IMR-90 (cell line): ENCODE data around the gene HES7. TPM values are rescaled to one million over a fixed set of nuclear protein-coding genes. Genes with fewer than 3 reads are reported as not detected.

Experiments used
- ATAC-seq: fragments of 200-7000 bp; cut with Tn5 transposase; 2 replicates; pipeline ENCODE4 v1.9.1; 2020; ENCODE audit warnings: low read depth, mild to moderate bottlenecking, moderate library complexity
- BruUV-seq: library from RNA; stranded (reverse); fragments of 400-500 nt; replicated peaks from 2 replicates; lab custom pipeline; 2021; lab: Mats Ljungman, UMichigan
- CTCF ChIA-PET: fragments of 300-600 bp; formaldehyde crosslinking; extraction: SDS; loops from one replicate; lab custom pipeline; 2021; ENCODE audit warnings: antibody characterized with exemption; lab: Yijun Ruan, JAX
- POLR2A ChIA-PET: fragments of 300-600 bp; sonication (Branson Sonifier 250); formaldehyde crosslinking; loops from one replicate; lab custom pipeline; 2022; ENCODE audit warnings: antibody characterized with exemption; ENCODE audit not compliant: unreplicated experiment; lab: Charles Lee
- DNase-seq: peaks from one replicate; pipeline ENCODE4 v3.0.0; 2013
- H2AFZ ChIP-seq: replicated peaks from 2 replicates; pipeline ENCODE3; 2013; ENCODE audit warnings: low read length, mild to moderate bottlenecking; ENCODE audit not compliant: poor library complexity
- H2AK5ac ChIP-seq: 2 replicates; pipeline ENCODE4 v1.6.1; 2013; ENCODE audit warnings: low read depth, low read length, inconsistent platforms
- H2AK9ac ChIP-seq: replicated peaks from 2 replicates; pipeline ENCODE3; 2013; ENCODE audit warnings: mild to moderate bottlenecking, low read depth, low read length, moderate library complexity; ENCODE audit not compliant: poor library complexity
- H2BK120ac ChIP-seq: 2 replicates; pipeline ENCODE4 v1.6.1; 2013; ENCODE audit warnings: low read depth, low read length, inconsistent platforms
- H2BK15ac ChIP-seq: 3 replicates; pipeline ENCODE4 v1.6.1; 2013; ENCODE audit warnings: low read depth, low read length, inconsistent platforms
- H2BK20ac ChIP-seq: 2 replicates; pipeline ENCODE4 v1.6.1; 2013; ENCODE audit warnings: low read depth, mild to moderate bottlenecking, inconsistent platforms, low read length, moderate library complexity
- H2BK5ac ChIP-seq: 2 replicates; pipeline ENCODE4 v1.6.1; 2013; ENCODE audit warnings: mild to moderate bottlenecking, low read depth, low read length, inconsistent platforms; ENCODE audit not compliant: poor library complexity, severe bottlenecking
- H3K14ac ChIP-seq: replicated peaks from 2 replicates; pipeline ENCODE4 v1.6.1; 2013; ENCODE audit warnings: low read depth, low read length, inconsistent platforms
- H3K18ac ChIP-seq: 2 replicates; pipeline ENCODE4 v1.6.1; 2013; ENCODE audit warnings: low read depth, low read length, control low read depth
- H3K23ac ChIP-seq: 2 replicates; pipeline ENCODE4 v1.6.1; 2013; ENCODE audit warnings: low read depth, low read length, inconsistent platforms
- H3K27ac ChIP-seq: 2 replicates; pipeline ENCODE4 v1.5.1; 2013; ENCODE audit warnings: mild to moderate bottlenecking, control low read depth, low read length; ENCODE audit not compliant: insufficient read depth
- H3K27me3 ChIP-seq: 2 replicates; pipeline ENCODE4 v1.6.1; 2013; ENCODE audit warnings: low read length; ENCODE audit not compliant: control insufficient read depth, insufficient read depth
- H3K36me3 ChIP-seq: 2 replicates; pipeline ENCODE4 v1.6.1; 2013; ENCODE audit warnings: low read length, mixed read lengths; ENCODE audit not compliant: control insufficient read depth, insufficient read depth
- H3K4ac ChIP-seq: 2 replicates; pipeline ENCODE4 v1.6.1; 2013; ENCODE audit warnings: low read depth, low read length, inconsistent platforms
- H3K4me1 ChIP-seq: 2 replicates; pipeline ENCODE4 v1.6.1; 2013; ENCODE audit warnings: low read length, mixed read lengths; ENCODE audit not compliant: control insufficient read depth, insufficient read depth
- H3K4me2 ChIP-seq: 2 replicates; pipeline ENCODE4 v1.6.1; 2013; ENCODE audit warnings: low read depth, mild to moderate bottlenecking, control low read depth, low read length, moderate library complexity
- H3K4me3 ChIP-seq: 2 replicates; pipeline ENCODE4 v1.5.1; 2013; ENCODE audit warnings: low read depth, mild to moderate bottlenecking, control low read depth, low read length, moderate library complexity; ENCODE audit not compliant: insufficient read depth
- H3K56ac ChIP-seq: 2 replicates; pipeline ENCODE4 v1.6.1; 2013; ENCODE audit warnings: low read length, inconsistent platforms; ENCODE audit not compliant: insufficient read depth; ENCODE audit errors: extremely low read depth
- H3K79me1 ChIP-seq, 2 experiments: 2 replicates each; pipeline ENCODE4 v1.6.1; 2013; ENCODE audit warnings: low read length in 2 of 2, inconsistent platforms in 1 of 2, low read depth in 1 of 2
- H3K9ac ChIP-seq: 2 replicates; pipeline ENCODE4 v1.6.1; 2013; ENCODE audit warnings: low read depth, low read length, control low read depth
- H3K9me1 ChIP-seq: 2 replicates; pipeline ENCODE4 v1.6.1; 2013; ENCODE audit warnings: low read length, inconsistent platforms; ENCODE audit not compliant: insufficient read depth
- H3K9me3 ChIP-seq: 2 replicates; pipeline ENCODE4 v1.6.1; 2013; ENCODE audit warnings: low read length; ENCODE audit not compliant: control insufficient read depth, insufficient read depth
- H4K20me1 ChIP-seq: 2 replicates; pipeline ENCODE4 v1.6.1; 2013; ENCODE audit warnings: low read length, inconsistent platforms; ENCODE audit not compliant: insufficient read depth
- H4K5ac ChIP-seq: 2 replicates; pipeline ENCODE4 v1.6.1; 2013; ENCODE audit warnings: mild to moderate bottlenecking, low read depth, low read length, control low read depth
- H4K8ac ChIP-seq, 2 experiments: 2 replicates each; pipeline ENCODE4 v1.6.1; 2013; ENCODE audit warnings: low read depth in 2 of 2, low read length in 2 of 2, control low read depth in 1 of 2, inconsistent platforms in 1 of 2
- H4K91ac ChIP-seq: 2 replicates; pipeline ENCODE4 v1.6.1; 2013; ENCODE audit warnings: low read depth, low read length, inconsistent platforms; ENCODE audit not compliant: insufficient read depth
- BHLHE40 ChIP-seq: fragments of 150-350 bp; IDR thresholded peaks from 2 replicates; pipeline ENCODE4 v1.6.1; 2016; ENCODE audit warnings: mild to moderate bottlenecking, low read depth, low read length
- CEBPB ChIP-seq: IDR thresholded peaks from 2 replicates; pipeline ENCODE4 v1.6.1; 2012; ENCODE audit warnings: low read depth, low read length, improper control_type of control experiment
- CHD1 ChIP-seq: IDR thresholded peaks from 2 replicates; pipeline ENCODE4 v1.6.1; 2012; ENCODE audit warnings: low read depth, low read length, improper control_type of control experiment
- FOS ChIP-seq: fragments of 150-350 bp; IDR thresholded peaks from 2 replicates; pipeline ENCODE4 v1.6.1; 2016; ENCODE audit warnings: low read depth, low read length
- MAFK ChIP-seq: IDR thresholded peaks from 2 replicates; pipeline ENCODE4 v1.6.1; 2012; ENCODE audit warnings: low read depth, low read length, improper control_type of control experiment
- MAZ ChIP-seq: IDR thresholded peaks from 2 replicates; pipeline ENCODE4 v1.6.1; 2012; ENCODE audit warnings: low read depth, mild to moderate bottlenecking, low read length, improper control_type of control experiment, moderate library complexity, borderline replicate concordance
- MXI1 ChIP-seq: IDR thresholded peaks from 2 replicates; pipeline ENCODE4 v1.6.1; 2012; ENCODE audit warnings: low read depth, mild to moderate bottlenecking, low read length, moderate library complexity, borderline replicate concordance
- NFE2L2 ChIP-seq: fragments of 150-350 bp; IDR thresholded peaks from 2 replicates; pipeline ENCODE4 v1.6.1; 2016; ENCODE audit warnings: low read depth, mild to moderate bottlenecking, low read length
- POLR2A ChIP-seq: IDR thresholded peaks from 2 replicates; pipeline ENCODE4 v1.6.1; 2012; ENCODE audit warnings: mild to moderate bottlenecking, low read depth, low read length
- RAD21 ChIP-seq: IDR thresholded peaks from 2 replicates; pipeline ENCODE4 v1.6.1; 2012; ENCODE audit warnings: low read length, improper control_type of control experiment
- RCOR1 ChIP-seq: IDR thresholded peaks from 2 replicates; pipeline ENCODE4 v1.6.1; 2012; ENCODE audit warnings: mild to moderate bottlenecking, low read length, improper control_type of control experiment; ENCODE audit not compliant: insufficient replicate concordance
- RFX5 ChIP-seq: IDR thresholded peaks from 2 replicates; pipeline ENCODE4 v1.8.0; 2012; ENCODE audit warnings: low read depth, mild to moderate bottlenecking, low read length, moderate library complexity
- SMC3 ChIP-seq: fragments of 150-350 bp; IDR thresholded peaks from 2 replicates; pipeline ENCODE4 v1.6.1; 2016; ENCODE audit warnings: low read depth, mild to moderate bottlenecking, antibody characterized with exemption, low read length, moderate library complexity
- WGBS, 2 experiments: methylation state at CpG; one replicate each; pipeline versions ENCODE4 v1.1.5 to v1.1.7; 2013; ENCODE audit warnings: missing lambda C conversion rate in 2 of 2; ENCODE audit not compliant: insufficient read length in 1 of 2; ENCODE audit errors: extremely low coverage in 2 of 2; 5-methylcytosine and 5-hydroxymethylcytosine counted together
- dilution Hi-C: fragments of 300-500 bp; cut with HindIII; formaldehyde crosslinking; loops from one replicate; pipeline ENCODE4 v1.14.3; 2018; ENCODE audit warnings: low sequenced_read_pairs; ENCODE audit not compliant: unreplicated experiment
- in situ Hi-C: fragments of 300-500 bp; cut with MboI; formaldehyde crosslinking; loops from 3 replicates; pipeline ENCODE4 v1.14.3; 2019; ENCODE audit warnings: low sequenced_read_pairs, inconsistent platforms, mixed read lengths
- intact Hi-C: fragments of 100-400 bp; cut with micrococcal nuclease; formaldehyde crosslinking; loops from 2 replicates; pipeline ENCODE4 v1.10.0; 2022
- polyA plus RNA-seq, 3 experiments: library from polyadenylated mRNA; depleted of rRNA; stranded (reverse); fragments of >200 nt; gene quantifications; 2 replicates each; pipeline ENCODE4 v1.2.3, GENCODE V29; 2012; ENCODE audit warnings: low replicate concordance in 1 of 3
- total RNA-seq: library from RNA; depleted of rRNA; stranded (reverse); fragments of >200 nt; gene quantifications from 2 replicates; pipeline ENCODE4 v1.2.3, GENCODE V29; 2012
- TF ChIP-seq, protein P1 (sequence below): conservative IDR thresholded peaks from 2 replicates; pipeline ENCODE4 v1.5.1; 2012; ENCODE audit warnings: mild to moderate bottlenecking, low read depth, low read length, improper control_type of control experiment
- TF ChIP-seq, protein P2 (sequence below): fragments of 150-350 bp; IDR thresholded peaks from 2 replicates; pipeline ENCODE4 v1.6.1; 2016; ENCODE audit warnings: low read depth, mild to moderate bottlenecking, low read length, moderate library complexity, borderline replicate concordance
- TF ChIP-seq, protein P3 (sequence below): fragments of 150-350 bp; IDR thresholded peaks from 2 replicates; pipeline ENCODE4 v1.6.1; 2017; ENCODE audit warnings: mild to moderate bottlenecking, antibody characterized with exemption, low read length, low read depth

HES7 gene
- total and polyA plus RNA-seq, 2 of the 4 experiments (the other 2 are of a cell fraction): 0.43 TPM; not detected in 1

DNA sequence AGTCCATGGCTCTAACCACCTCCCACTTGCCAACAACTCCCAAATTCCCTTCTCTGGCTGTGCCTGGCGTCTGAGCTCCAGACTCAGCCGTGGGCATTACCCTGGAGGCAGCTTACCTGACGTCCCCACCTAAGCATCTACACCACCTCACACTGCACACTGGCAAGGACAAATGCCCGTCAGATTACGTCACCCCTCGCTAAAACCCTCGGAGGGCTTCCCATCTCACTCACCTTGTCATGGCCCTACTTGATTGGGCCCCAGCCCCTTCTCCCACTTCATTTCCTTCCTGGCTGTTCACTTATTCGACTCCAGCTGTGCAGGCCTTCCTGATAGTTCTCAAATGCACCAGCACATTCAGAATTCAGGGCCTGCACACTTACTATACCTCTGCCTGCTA is 19.0 kb downstream of the HES7 start:
- intact Hi-C loops: no loop called here
- H2BK5ac ChIP-seq: no peak overlapping the region
- no peaks in the 10 kb centered on the region for H3K9me3 ChIP-seq
- H3K4me2 ChIP-seq: no peak overlapping the region
- in situ Hi-C loops: no loop called here
- H4K8ac ChIP-seq: no peak overlapping the region
- ChIA-PET POLR2A (no interaction called here), CTCF (interaction anchor here (1.6 kb wide), 1 partner anchor 14 kb away, joined by 7 read pairs; no protein-coding TSS in a partner anchor)
- H4K20me1 ChIP-seq: no peaks in the 10 kb centered on the region
- no peak overlapping the region for H3K9ac ChIP-seq
- no peaks in the 10 kb centered on the region for H3K79me1 ChIP-seq
- H3K9me1 ChIP-seq: no peaks in the 10 kb centered on the region
- no peak overlapping the region for H3K4me3 ChIP-seq
- no peak overlapping the region for H3K23ac ChIP-seq
- no peak overlapping the region for H2BK20ac ChIP-seq
- H2AK9ac ChIP-seq: no peak overlapping the region
- no TSS peak for BruUV-seq
- H3K18ac ChIP-seq: no peak overlapping the region
- no peak overlapping the region for H3K56ac ChIP-seq
- no peak overlapping the region for H3K27ac ChIP-seq
- peaks cover 45% of the 10 kb centered on the region for H3K27me3 ChIP-seq
- no peak overlapping the region for H2AK5ac ChIP-seq
- no peak overlapping the region for H2BK120ac ChIP-seq
- no peak overlapping the region for H3K4ac ChIP-seq
- DNase-seq (no peak), ATAC-seq (no peak)
- H4K91ac ChIP-seq: no peak overlapping the region
- WGBS, 2 experiments: 51% methylated on average over 8 of the region's 8 CpGs; no CpG with 5 or more reads in 1 of the 2 experiments
- dilution Hi-C loops: loop anchor here (25.0 kb wide), 1 partner anchor 132 kb away; the partner anchor contains the start of genes CTC1 and PFAS
- no peaks in the 10 kb centered on the region for H3K36me3 ChIP-seq
- H2AFZ ChIP-seq: no peak overlapping the region
- TF ChIP-seq, protein P1, sequence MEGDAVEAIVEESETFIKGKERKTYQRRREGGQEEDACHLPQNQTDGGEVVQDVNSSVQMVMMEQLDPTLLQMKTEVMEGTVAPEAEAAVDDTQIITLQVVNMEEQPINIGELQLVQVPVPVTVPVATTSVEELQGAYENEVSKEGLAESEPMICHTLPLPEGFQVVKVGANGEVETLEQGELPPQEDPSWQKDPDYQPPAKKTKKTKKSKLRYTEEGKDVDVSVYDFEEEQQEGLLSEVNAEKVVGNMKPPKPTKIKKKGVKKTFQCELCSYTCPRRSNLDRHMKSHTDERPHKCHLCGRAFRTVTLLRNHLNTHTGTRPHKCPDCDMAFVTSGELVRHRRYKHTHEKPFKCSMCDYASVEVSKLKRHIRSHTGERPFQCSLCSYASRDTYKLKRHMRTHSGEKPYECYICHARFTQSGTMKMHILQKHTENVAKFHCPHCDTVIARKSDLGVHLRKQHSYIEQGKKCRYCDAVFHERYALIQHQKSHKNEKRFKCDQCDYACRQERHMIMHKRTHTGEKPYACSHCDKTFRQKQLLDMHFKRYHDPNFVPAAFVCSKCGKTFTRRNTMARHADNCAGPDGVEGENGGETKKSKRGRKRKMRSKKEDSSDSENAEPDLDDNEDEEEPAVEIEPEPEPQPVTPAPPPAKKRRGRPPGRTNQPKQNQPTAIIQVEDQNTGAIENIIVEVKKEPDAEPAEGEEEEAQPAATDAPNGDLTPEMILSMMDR: no peak
- TF ChIP-seq BHLHE40: no peak
- no peak for TF ChIP-seq POLR2A
- no peak for TF ChIP-seq NFE2L2
- TF ChIP-seq FOS: no peak
- TF ChIP-seq CEBPB: no peak
- TF ChIP-seq MXI1: no peak
- TF ChIP-seq CHD1: no peak
- TF ChIP-seq RCOR1: no peak
- TF ChIP-seq SMC3: no peak
- no peak for TF ChIP-seq MAZ
- TF ChIP-seq MAFK: no peak
- no peak for TF ChIP-seq RFX5
- no peak for TF ChIP-seq RAD21
- TF ChIP-seq, protein P2, sequence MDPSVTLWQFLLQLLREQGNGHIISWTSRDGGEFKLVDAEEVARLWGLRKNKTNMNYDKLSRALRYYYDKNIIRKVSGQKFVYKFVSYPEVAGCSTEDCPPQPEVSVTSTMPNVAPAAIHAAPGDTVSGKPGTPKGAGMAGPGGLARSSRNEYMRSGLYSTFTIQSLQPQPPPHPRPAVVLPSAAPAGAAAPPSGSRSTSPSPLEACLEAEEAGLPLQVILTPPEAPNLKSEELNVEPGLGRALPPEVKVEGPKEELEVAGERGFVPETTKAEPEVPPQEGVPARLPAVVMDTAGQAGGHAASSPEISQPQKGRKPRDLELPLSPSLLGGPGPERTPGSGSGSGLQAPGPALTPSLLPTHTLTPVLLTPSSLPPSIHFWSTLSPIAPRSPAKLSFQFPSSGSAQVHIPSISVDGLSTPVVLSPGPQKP: no peak
- TF ChIP-seq, protein P3, sequence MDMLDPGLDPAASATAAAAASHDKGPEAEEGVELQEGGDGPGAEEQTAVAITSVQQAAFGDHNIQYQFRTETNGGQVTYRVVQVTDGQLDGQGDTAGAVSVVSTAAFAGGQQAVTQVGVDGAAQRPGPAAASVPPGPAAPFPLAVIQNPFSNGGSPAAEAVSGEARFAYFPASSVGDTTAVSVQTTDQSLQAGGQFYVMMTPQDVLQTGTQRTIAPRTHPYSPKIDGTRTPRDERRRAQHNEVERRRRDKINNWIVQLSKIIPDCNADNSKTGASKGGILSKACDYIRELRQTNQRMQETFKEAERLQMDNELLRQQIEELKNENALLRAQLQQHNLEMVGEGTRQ: no peak
- no peak overlapping the region for H4K5ac ChIP-seq
- H3K14ac ChIP-seq: no peak overlapping the region
- H3K4me1 ChIP-seq: peaks cover 2% of the 10 kb centered on the region; the same call in 1 of the 2 replicates
- no peak overlapping the region for H2BK15ac ChIP-seq
